GM12874 (cell line): ENCODE measurements around the gene KDM2B.

Source experiments
- TF ChIP-seq, protein P1 (sequence below): IDR thresholded peaks from 2 replicates; pipeline ENCODE4 v1.5.1; 2011; ENCODE audit warnings: low read depth, mild to moderate bottlenecking, control low read depth, low read length, moderate library complexity; ENCODE audit not compliant: insufficient read depth

The KDM2B gene

DNA sequence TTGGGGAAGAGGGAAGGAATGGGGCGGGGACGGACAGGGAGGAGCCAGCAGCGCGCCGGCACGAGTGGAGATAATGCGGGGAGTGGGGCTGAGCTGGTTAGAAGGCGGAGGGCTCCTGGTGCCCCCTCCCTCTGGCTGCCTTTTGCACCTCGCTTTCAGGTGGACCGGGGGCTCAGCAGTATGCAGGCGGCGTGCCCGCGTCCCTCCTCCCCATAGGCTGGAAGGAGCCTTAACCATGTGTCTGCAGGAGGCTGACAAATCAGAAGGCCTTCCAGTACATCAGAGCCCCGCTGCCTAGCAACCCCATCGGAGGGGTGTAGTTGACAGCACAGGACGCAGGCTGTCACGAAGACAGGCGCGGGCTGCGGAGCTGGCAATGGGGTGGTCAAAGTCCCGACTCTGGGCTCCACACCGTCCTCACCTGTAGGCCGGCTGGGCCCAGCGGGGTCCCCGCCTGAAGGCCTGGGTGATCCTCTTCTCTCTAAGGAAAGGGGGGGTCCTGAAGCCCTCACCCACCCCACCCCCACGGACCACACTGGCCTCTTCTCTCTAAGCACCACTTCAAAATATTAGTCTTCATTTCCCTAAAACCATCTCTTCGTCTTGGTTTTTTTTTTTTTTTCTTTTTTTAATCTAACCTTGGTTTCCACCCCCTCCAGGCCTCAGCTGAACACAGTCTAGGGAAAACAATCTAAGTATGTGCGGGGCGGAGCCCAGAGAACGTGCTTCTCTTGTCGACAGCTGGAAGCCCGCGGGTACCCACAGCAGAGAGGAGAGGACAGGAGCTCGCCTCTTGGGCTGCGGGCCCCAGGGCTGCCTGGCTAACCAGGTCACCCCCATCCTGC is 44.5 kb downstream of the KDM2B start:
- TF ChIP-seq, protein P1, sequence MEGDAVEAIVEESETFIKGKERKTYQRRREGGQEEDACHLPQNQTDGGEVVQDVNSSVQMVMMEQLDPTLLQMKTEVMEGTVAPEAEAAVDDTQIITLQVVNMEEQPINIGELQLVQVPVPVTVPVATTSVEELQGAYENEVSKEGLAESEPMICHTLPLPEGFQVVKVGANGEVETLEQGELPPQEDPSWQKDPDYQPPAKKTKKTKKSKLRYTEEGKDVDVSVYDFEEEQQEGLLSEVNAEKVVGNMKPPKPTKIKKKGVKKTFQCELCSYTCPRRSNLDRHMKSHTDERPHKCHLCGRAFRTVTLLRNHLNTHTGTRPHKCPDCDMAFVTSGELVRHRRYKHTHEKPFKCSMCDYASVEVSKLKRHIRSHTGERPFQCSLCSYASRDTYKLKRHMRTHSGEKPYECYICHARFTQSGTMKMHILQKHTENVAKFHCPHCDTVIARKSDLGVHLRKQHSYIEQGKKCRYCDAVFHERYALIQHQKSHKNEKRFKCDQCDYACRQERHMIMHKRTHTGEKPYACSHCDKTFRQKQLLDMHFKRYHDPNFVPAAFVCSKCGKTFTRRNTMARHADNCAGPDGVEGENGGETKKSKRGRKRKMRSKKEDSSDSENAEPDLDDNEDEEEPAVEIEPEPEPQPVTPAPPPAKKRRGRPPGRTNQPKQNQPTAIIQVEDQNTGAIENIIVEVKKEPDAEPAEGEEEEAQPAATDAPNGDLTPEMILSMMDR: no peak

DNA sequence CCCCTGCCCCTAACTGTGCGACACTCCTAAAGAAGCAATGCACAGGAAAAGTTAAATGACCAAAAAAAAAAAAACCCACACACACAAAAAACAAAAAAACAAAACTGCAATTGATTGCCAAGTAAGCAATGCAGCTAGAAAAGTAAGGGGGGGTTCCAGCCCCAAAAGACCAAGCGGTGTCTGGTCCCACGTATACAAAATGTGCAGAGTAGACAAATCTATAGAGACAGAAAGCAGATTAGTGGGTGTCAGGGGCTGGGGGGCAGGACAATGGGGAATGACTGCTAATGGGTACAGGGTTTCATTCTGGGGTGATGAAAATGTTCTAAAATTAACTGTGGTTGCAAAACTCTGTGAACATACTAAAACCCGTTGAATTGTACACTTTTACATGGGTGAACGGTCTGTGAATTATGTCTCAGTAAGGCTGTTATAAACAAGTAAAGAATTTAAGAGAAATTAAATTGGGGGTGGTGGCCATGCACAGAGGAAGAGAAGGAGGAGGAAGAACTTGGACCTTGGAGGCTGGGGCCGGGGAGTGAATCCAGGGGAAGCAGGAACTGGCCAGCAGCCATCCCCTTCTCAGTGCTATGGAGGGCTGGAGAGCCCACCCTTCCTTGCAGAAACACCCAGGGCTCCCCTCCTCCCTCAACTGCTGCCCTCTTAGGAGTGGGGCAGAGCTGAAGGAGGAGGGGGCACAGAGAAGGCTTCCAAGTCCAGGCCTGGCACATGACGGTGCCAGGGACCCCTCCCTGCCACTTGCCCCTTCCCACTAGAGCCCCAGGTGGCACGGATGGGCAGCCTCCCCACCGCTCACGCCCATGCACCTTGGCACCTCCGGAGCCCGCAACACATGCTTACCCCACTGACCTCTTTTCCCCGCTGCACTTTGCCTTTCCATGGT is 45.4 kb downstream of the KDM2B start:
- TF ChIP-seq, protein P1: no peak

DNA sequence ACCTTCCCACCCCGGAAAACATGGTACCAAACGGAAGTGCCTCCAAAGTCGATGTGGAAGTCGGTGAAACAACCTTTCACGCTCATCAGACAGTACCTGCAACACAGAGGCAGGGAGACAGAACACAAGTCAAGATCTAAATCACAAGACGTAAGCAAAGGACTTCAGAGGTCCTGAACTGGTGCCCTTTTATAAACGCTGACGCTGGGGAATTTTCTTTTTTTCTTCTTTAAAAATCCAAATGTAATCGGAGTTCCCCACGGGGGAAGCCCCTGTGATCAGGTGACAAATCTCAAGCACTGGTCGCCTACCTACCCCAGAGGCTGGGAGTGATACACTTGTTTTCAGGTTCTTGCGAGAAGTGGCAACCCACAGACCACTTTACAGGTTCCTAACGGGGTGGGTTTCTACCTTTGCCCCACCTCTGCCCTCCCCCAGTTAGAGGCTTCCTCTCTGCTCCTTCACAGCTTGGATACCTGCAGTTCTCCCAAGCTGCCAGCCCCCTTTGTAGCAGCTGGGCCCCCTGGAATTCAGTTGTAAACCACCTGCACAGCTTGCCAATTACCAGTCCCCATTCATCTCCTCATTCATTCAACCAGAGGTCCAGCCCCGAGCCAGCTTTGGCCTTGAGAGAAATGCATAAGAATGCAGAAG is 46.2 kb downstream of the KDM2B start:
- TF ChIP-seq, protein P1: no peak

DNA sequence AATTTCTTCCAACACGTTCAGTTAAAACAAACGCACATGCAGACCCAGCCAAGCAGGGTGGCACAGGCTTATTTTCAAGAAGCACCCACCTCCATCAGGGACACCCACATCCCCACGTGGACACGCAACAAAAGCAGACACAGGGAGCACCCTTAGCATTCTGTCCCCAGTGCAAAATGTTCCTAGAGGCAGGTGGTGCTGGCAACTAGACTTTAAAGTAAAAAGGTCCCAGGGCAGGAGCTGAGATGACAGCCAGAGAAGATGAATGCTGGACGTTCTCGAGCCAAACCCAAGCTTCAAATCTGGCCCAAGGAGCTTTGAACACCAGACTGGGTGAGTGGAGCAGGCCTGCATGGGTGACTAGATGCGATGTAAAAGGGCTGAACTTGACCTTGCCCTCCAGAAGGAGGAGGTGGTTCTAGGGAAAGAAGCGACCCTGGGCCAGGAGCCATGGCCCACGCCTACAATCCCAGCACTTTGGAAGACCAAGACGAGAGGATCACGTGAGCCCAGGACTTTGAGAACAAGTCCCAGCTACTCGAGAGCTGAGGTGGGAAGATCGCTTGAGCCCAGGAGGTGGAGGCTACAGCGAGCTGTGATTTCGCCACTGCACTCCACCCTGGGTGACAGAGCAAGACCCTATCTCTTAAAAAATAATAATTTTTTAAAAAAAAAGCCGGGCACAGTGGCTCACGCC is 47.3 kb downstream of the KDM2B start:
- TF ChIP-seq, protein P1: no peak

DNA sequence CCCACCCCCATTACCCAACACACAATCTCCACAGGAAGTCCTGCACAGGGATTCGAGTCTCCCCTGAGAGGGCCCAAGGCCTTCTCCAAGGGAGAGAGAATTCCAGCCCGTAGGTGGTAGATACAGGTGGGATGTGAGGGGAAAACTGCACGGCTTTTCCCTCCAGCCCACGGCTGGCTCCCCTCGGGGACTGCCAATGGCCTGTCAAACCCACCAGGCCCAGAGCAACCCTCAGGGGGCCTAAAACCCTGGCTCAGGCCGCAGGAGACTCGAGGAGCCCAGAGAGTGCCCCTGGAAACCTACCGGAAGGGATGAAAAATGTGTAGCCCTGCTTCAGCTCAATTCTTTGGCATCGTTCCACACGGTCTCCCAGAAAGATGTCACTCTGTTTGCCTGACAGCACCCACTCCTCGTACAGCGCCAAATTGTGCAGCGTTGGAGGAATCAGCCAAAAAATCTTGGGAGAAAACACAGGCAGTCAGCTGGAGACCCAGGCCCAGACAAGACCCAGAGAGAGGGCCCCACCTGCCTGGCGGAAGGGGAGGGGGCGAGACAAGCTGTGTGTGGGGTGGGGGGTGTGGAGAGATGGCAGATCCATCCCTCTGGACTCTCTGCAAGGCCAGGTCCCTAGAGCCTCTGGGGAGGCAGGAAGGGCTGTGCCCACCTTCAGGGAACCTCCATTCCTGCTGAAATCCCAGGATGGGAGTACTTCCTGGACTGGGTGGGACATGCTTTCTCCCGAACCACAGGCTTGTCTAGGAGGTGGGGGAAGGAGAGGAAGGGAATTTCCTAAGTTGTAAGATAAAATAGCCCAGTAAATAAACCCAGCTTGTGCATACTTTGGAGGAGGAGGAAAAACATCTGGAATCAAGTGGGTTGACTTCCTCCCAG is 48.1 kb downstream of the KDM2B start:
- TF ChIP-seq, protein P1: no peak

DNA sequence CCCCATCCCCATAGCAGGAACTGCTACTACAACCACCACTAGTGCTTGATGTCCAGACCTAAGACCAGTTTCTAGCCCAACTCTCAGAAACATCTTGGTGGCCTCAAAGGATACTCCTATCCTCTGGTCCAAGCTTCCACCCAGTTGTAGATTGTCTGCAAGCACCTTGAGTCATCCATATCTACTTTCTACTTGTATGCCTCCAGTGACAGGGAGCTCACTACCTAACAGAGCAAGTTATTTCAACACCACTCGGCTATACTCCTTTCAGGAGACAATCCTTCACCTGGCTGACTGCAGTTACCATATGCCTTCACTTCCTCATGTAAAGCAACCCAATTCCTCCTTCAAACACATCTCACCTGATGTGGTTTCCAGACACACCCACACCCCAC is 49.5 kb downstream of the KDM2B start:
- TF ChIP-seq, protein P1: no peak
